ENCODE measurements around the gene PHF2. TPM values are rescaled to one million over a fixed set of nuclear protein-coding genes. Genes with fewer than 3 reads are reported as not detected.

The PHF2 gene
- total and polyA plus RNA-seq, 2 experiments from 2014 or later: 4.3 to 11.8 TPM

GRCh38 chr9:93546356-93546755, 30.0 kb upstream of the PHF2 start:
- no peaks in the 10 kb centered on the region for H3F3A ChIP-seq (replicated peaks; ENCODE audit: low read depth)
- Mint-ChIP-seq H3K4me3 (no peak overlapping the region), H3K27me3 (ENCODE audit: insufficient read depth, low read depth, poor library complexity) (peaks cover 5% of the 10 kb centered on the region), H3K36me3 (ENCODE audit: low read depth) (peaks cover 33% of the 10 kb centered on the region), H3K9me3 (no peaks in the 10 kb centered on the region), H3K4me1 (no peaks in the 10 kb centered on the region; the same call in 1 of the 3 replicates), H3K27ac (no peak overlapping the region; the same call in 1 of the 2 replicates)
- peaks cover 9% of the 10 kb centered on the region; the same call in 1 of the 2 replicates for H3K79me2 ChIP-seq (replicated peaks; ENCODE audit: insufficient read depth)
- H3K4me3 ChIP-seq: no peak overlapping the region
- DNase-seq (ENCODE audit: low spot score) (no peak), ATAC-seq (peak; percentile 41; the same call in 2 of the 3 replicates)
- peaks cover 6% of the 10 kb centered on the region for H3K36me3 ChIP-seq (ENCODE audit: insufficient read depth)
- no peaks in the 10 kb centered on the region for H3K27me3 ChIP-seq (ENCODE audit: insufficient read depth)
- H3K4me1 ChIP-seq (ENCODE audit: insufficient read depth): no peaks in the 10 kb centered on the region
- H3K9me2 ChIP-seq (ENCODE audit: insufficient read depth): no peaks in the 10 kb centered on the region
- TF ChIP-seq CTCF (conservative IDR thresholded peaks at IDR 0.05; ENCODE audit: low read depth in 2 of 2) (no peak), ZNF331 (CRISPR knock-in tag; IDR thresholded peaks at IDR 0.05; ENCODE audit: low read depth) (no peak), ETS1 (IDR thresholded peaks at IDR 0.05) (no peak), NANOG (IDR thresholded peaks at IDR 0.05; ENCODE audit: borderline replicate concordance) (no peak), REST (IDR thresholded peaks at IDR 0.05; ENCODE audit: unreplicated experiment) (no peak), ZNF114 (CRISPR knock-in tag; IDR thresholded peaks at IDR 0.05) (no peak), EZH2phosphoT487 (IDR thresholded peaks at IDR 0.05; ENCODE audit: unreplicated experiment) (no peak), EZH2 (IDR thresholded peaks at IDR 0.05; ENCODE audit: low read depth, unreplicated experiment) (no peak), POLR2AphosphoS5 (IDR thresholded peaks at IDR 0.05; ENCODE audit: low read depth) (no peak)
- H3K4me2 ChIP-seq: no peak overlapping the region
- no peak overlapping the region for H3K27ac ChIP-seq (ENCODE audit: low read depth)
- H4K20me1 ChIP-seq (replicated peaks; ENCODE audit: insufficient read depth): 0 out of 2 replicates have a peak, but pooled peaks cover 3% of the 10 kb centered on the region
- H2AFZ ChIP-seq: no peak overlapping the region
